Breast epithelium (tissue), 4 donors: ENCODE measurements around the gene ELP5. TPM values are rescaled to one million over a fixed set of nuclear protein-coding genes. Genes with fewer than 3 reads are reported as not detected.

Experiments
- DNase-seq, 2 donors: peaks; one replicate each; pipeline ENCODE4 v3.0.0-alpha.2; 2019; ENCODE audit warnings: low spot score in 2 of 2
- H3K27ac ChIP-seq, 2 donors: fragments of 200-600 bp; sonication (generic) in 1 of 2; one replicate each; pipeline ENCODE4 v1.5.1; 2016 to 2019; ENCODE audit warnings: mild to moderate bottlenecking in 1 of 2
- H3K27me3 ChIP-seq, 2 donors: fragments of 200-600 bp; sonication (generic) in 1 of 2; one replicate each; pipeline versions ENCODE4 v1.5.1 to v1.6.0; 2017 to 2019; ENCODE audit warnings: control low read depth in 1 of 2, mild to moderate bottlenecking in 1 of 2
- H3K36me3 ChIP-seq: fragments of 200-600 bp; one replicate; pipeline ENCODE4 v1.5.1; 2019
- H3K4me1 ChIP-seq, 2 donors: fragments of 200-600 bp; sonication (generic); one replicate each; pipeline ENCODE4 v1.5.1; 2016 to 2019; ENCODE audit warnings: control low read depth in 1 of 2
- H3K4me3 ChIP-seq, 3 donors: fragments of 200-600 bp; sonication (generic); 1 replicate in 2 of 3; 2 replicates in 1 of 3; pipeline ENCODE4 v1.5.1; 2016 to 2019; ENCODE audit warnings: mild to moderate bottlenecking in 3 of 3, moderate library complexity in 2 of 3
- H3K9me3 ChIP-seq, 2 donors: fragments of 200-600 bp; sonication (generic) in 1 of 2; one replicate each; pipeline ENCODE4 v1.5.1; 2016 to 2019; ENCODE audit warnings: control low read depth in 1 of 2
- POLR2A ChIP-seq: fragments of 450-650 bp; IDR thresholded peaks from one replicate; pipeline ENCODE4 v1.6.1; 2016; ENCODE audit warnings: antibody characterized with exemption, mild to moderate bottlenecking, moderate library complexity
- POLR2AphosphoS5 ChIP-seq, 3 donors: sonication (generic); formaldehyde crosslinking; IDR thresholded peaks; one replicate each; pipeline ENCODE4 v1.6.1; 2017; ENCODE audit warnings: antibody characterized with exemption in 3 of 3
- intact Hi-C: fragments of 100-400 bp; cut with DNase I; formaldehyde crosslinking; loops from one replicate; pipeline ENCODE4 v1.15.1; 2023; ENCODE audit warnings: low total_unique reads
- total RNA-seq, 3 donors: library from RNA; depleted of rRNA; stranded (reverse); fragments of >200 nt; gene quantifications; one replicate each; pipeline ENCODE4 v1.1.0, GENCODE V29; 2016
- TF ChIP-seq, protein P1 (sequence below), 3 donors: fragments of 450-650 bp; IDR thresholded peaks; one replicate each; pipeline ENCODE4 v1.5.1; 2016 to 2017; ENCODE audit warnings: antibody characterized with exemption in 3 of 3, mild to moderate bottlenecking in 3 of 3, moderate library complexity in 3 of 3

ELP5 gene
- total RNA-seq, 3 donors from 2014 or later = 26.9 to 36.7 (median 30.6) TPM

- DNase-seq = no peak
- Histone ChIP-seq H3K27ac (peak overlapping the region; percentile 63 to 71), H3K9me3 (no peaks in the 10 kb centered on the region), H3K27me3 (no peaks in the 10 kb centered on the region), H3K36me3 (no peaks in the 10 kb centered on the region), H3K4me3 (no peak overlapping the region), H3K4me1 (peaks cover 4% of the 10 kb centered on the region in 2 donors)
- TF ChIP-seq, protein P1, sequence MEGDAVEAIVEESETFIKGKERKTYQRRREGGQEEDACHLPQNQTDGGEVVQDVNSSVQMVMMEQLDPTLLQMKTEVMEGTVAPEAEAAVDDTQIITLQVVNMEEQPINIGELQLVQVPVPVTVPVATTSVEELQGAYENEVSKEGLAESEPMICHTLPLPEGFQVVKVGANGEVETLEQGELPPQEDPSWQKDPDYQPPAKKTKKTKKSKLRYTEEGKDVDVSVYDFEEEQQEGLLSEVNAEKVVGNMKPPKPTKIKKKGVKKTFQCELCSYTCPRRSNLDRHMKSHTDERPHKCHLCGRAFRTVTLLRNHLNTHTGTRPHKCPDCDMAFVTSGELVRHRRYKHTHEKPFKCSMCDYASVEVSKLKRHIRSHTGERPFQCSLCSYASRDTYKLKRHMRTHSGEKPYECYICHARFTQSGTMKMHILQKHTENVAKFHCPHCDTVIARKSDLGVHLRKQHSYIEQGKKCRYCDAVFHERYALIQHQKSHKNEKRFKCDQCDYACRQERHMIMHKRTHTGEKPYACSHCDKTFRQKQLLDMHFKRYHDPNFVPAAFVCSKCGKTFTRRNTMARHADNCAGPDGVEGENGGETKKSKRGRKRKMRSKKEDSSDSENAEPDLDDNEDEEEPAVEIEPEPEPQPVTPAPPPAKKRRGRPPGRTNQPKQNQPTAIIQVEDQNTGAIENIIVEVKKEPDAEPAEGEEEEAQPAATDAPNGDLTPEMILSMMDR (IDR thresholded peaks at IDR 0.05) = no peak
- TF ChIP-seq POLR2AphosphoS5 (IDR thresholded peaks at IDR 0.05) = no peak
- TF ChIP-seq POLR2A = no peak
- intact Hi-C loops = no loop called here
Observed at GRCh38 chr17:7292729-7293128, 40.7 kb downstream of the ELP5 start.

DNA sequence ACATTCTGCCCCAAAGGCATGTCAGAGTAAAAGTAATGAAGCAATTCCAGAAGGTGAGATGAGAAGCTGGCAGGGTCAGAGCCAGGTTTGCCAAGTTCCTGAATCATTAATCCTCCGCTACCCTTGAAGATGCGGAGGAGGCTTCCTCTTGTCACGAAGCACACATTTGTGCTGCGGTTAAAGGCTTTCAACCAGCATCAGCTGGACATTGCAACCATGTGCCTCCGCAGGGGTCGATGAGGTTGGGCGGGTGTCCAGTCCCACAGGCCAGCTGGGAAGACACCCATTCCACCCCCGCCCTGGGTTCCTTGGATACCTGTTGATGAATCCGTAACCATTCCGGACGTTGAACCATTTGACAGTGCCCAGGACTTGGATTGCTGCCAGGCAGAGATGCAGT, 41.1 kb downstream of the ELP5 start:
- Histone ChIP-seq H3K27me3 (no peaks in the 10 kb centered on the region), H3K9me3 (no peaks in the 10 kb centered on the region), H3K4me3 (peak overlapping the region in 1 of 3 donors; percentile 15), H3K27ac (peak overlapping the region; percentile 63 to 71), H3K4me1 (peaks cover 4% of the 10 kb centered on the region in 2 donors), H3K36me3 (no peaks in the 10 kb centered on the region)
- no peak for DNase-seq
- intact Hi-C loops = no loop called here
- TF ChIP-seq, protein P1 (IDR thresholded peaks at IDR 0.05) = no peak
- TF ChIP-seq POLR2A (no peak), POLR2AphosphoS5 (IDR thresholded peaks at IDR 0.05) (no peak)

GRCh38 chr17:7293816-7294613, 42.0 kb downstream of the ELP5 start:
- Histone ChIP-seq H3K27me3 (no peaks in the 10 kb centered on the region), H3K27ac (peak overlapping the region; percentile 63 to 71)

GRCh38 chr17:7294614-7295153, 42.7 kb downstream of the ELP5 start, which contains the start of gene YBX2:
YBX2 (minus strand) TSS chr17:7294639; CDS start chr17:7294500, 139 bp downstream.
- Histone ChIP-seq H3K4me3 (peak within 1 kb of the TSS; percentile 0 to 58 (median 46)), H3K4me1 (peaks cover 4% of the 10 kb centered on the region in 2 donors), H3K27me3 (no peaks in the 10 kb centered on the region), H3K9me3 (no peaks in the 10 kb centered on the region), H3K27ac (peak within 1 kb of the TSS; percentile 63 to 71), H3K36me3 (no peaks in the 10 kb centered on the region)
- intact Hi-C loops = loop anchor here (2.0 kb wide), 1 partner anchor 14 kb away; the partner anchor contains the start of gene SLC2A4
- peak; percentile 77 to 83 for DNase-seq
- TF ChIP-seq POLR2AphosphoS5 (IDR thresholded peaks at IDR 0.05) = no peak
- TF ChIP-seq, protein P1 (IDR thresholded peaks at IDR 0.05) = no peak
- TF ChIP-seq POLR2A = no peak

More at GRCh38 chr17:7293816-7294613, 42.0 kb downstream of the ELP5 start:
- Histone ChIP-seq H3K9me3 (no peaks in the 10 kb centered on the region), H3K4me3 (peak overlapping the region; percentile 0 to 58 (median 46)), H3K4me1 (peaks cover 4% of the 10 kb centered on the region in 2 donors), H3K36me3 (no peaks in the 10 kb centered on the region)
- no peak for DNase-seq
- intact Hi-C loops = loop anchor here (2.0 kb wide), 1 partner anchor 13 kb away; the partner anchor contains the start of gene SLC2A4
- TF ChIP-seq POLR2A = no peak
- TF ChIP-seq, protein P1 (IDR thresholded peaks at IDR 0.05) = no peak
- no peak for TF ChIP-seq POLR2AphosphoS5 (IDR thresholded peaks at IDR 0.05)
